ENCODE measurements around the gene RBM20. TPM values are rescaled to one million over a fixed set of nuclear protein-coding genes. Genes with fewer than 3 reads are reported as not detected.

The RBM20 gene
- total RNA-seq, 1 donor from 2014 or later, result 3.1 TPM

DNA sequence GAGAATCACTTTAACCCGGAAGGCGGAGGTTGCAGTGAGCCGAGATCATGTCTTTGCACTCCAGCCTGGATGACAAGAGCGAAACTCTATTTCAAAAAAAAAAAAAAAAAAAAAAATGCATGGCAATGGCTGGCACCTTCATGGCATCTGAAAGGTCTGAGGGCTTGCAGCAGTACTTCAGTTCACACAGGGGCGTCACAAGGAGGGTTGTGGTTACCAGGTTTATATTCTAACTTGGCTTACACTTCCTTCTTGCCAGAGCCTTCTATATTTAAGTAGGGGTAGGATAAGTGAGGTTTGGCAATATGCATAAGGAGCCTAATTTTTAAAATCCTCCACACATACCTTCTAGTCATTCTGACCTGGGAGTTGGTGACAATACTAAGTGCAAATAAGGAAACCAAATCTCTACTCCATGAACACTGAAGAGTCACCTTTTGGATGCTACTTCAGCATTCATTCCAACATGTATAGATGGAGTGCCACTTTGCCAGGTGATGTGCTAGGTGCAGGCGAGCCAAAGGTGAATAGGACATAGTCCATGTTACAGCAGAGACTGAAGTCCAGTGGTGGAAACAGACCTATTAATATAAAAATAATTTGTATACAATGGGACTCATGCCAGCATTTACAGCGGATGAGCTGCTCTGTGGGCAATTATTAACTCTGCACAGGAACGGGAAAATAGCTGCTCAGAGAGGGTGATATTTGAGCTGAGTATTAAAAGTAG, 169.8 kb downstream of the RBM20 start:
- ATAC-seq, result no peak

DNA sequence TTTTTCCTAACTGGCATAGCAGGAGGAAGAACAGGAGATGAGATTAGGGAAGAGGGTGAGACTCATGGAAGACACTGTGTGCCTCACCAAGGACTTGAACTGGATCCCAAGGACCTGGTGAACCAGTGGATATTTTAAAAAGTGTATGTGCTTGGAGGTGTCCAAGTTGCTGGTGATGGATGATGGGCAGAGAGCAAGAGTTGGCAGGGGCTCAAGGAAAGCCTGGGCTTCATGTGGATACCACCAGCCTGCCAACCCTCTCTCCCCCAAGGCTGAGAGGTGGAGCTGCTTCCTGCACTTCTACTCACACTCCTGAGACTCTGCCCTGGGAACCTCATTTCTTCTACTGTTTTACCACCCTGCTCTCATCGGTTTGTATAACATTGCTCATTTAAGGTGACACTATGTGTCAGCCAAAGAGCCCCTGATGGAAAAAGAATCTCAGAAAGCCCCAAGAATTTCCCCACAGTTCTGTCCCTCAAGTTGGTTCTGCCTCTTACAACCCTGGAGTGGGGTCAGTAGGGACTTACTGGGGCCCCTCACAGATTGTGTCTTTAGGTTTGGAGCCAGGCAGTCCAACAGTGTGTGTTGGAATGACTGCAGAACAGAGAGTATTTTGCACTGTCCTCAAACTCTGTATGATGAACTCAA, 171.3 kb downstream of the RBM20 start:
- ATAC-seq, result no peak

- peak; percentile 13 for ATAC-seq
These were observed 173.5 kb downstream of the RBM20 start for GRCh38 chr10:110817614-110818013.

GRCh38 chr10:110818311-110819256, 174.4 kb downstream of the RBM20 start:
- ATAC-seq, result peak; percentile 92

GRCh38 chr10:110820321-110820814, 176.2 kb downstream of the RBM20 start:
- ATAC-seq, result no peak

DNA sequence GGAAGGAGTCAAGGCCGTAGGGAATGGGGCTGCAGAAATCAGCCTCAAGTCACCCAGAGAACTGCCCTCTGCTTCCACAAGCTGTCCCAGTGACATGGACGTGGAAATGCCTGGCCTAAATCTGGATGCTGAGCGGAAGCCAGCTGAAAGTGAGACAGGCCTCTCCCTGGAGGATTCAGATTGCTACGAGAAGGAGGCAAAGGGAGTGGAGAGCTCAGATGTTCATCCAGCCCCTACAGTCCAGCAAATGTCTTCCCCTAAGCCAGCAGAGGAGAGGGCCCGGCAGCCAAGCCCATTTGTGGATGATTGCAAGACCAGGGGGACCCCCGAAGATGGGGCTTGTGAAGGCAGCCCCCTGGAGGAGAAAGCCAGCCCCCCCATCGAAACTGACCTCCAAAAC, 177.4 kb downstream of the RBM20 start:
- no peak for ATAC-seq

DNA sequence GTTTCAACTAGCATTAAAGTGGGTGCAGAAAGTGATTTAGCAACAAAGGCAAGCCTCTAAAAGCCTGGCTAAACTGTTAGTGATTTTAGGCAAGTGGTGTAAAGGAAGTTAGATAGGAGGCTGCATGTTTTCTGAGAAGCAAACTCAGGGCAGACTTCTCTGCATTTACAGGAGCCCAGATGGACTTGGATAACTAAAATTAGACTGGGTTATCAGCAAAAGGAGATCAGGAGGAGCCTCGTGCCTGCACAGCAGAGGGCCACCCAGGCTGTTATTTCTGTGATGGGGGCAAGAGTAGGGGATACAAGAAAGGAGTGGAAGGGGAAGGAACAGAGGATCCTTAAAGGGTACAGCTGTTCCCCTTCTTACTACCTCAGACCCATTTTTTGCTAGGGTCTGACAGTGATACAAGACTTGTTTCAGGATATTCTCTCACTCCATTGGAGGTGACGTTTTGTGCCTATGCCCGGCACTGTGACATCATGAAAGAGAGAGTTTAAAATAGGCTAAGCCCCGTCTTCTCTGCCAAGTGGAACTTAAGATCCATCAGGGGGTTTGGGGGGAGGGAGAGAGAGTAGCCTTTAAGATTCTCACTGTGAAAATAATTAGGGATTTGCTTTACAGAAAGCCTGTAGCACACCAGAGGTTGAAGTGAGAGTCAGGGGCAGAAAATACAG, 178.0 kb downstream of the RBM20 start:
- no peak for ATAC-seq

GRCh38 chr10:110822712-110823311, 178.7 kb downstream of the RBM20 start:
- ATAC-seq, result no peak

DNA sequence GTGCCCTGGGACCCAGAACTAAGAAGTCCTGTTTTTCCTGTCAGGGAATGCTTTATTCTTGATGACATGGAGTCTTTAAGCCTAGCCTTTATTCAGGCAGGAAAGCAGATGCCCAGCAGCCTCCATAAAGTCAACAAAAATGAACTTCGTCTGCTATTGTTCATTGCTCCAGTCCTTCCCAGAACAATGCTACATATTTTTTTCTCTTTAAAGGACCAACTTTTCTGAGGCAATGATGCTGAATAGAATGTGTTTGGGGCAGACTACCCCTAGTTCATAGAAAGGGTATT, 180.0 kb downstream of the RBM20 start:
- peak; percentile 46 for ATAC-seq

DNA sequence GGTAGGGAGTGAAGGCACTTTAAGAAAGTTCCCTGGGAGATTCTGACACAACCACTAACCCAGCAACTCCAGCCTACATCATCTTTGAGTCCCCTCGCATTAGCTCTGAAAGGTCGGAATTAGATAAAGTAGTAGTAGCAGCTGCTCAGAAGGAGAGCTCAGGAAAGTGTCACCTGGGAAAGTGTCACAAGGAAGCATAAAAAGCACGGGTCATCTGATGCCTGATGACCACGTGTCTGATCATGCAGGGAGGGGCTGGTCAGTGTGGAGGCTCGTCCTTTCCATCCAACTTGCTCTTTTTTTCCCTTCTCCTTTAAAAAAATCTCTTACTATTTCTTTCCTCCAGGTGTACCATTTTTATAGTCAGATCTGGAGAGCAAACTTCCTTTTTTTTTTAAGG, 180.5 kb downstream of the RBM20 start:
- no peak for ATAC-seq

DNA sequence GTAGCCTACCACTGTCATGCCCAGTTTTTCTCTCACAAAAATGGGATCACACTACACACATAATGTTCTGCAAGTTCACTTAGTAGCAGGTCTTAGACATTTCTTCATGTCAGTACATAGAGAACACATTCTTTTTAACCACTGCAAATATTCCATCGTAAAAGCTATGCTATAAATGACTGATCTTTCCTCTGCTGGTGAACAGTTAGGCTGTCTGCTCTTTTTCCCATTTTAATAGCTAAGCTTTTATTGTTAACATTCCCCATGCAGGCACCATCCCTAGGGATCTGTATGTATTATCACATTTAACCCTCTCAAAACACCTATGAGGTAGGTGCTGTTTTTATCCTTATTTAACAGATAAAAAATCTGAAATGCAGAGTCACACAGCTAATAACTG, 181.4 kb downstream of the RBM20 start:
- no peak for ATAC-seq

GRCh38 chr10:110827410-110827809, 183.3 kb downstream of the RBM20 start:
- peak; percentile 92 for ATAC-seq

DNA sequence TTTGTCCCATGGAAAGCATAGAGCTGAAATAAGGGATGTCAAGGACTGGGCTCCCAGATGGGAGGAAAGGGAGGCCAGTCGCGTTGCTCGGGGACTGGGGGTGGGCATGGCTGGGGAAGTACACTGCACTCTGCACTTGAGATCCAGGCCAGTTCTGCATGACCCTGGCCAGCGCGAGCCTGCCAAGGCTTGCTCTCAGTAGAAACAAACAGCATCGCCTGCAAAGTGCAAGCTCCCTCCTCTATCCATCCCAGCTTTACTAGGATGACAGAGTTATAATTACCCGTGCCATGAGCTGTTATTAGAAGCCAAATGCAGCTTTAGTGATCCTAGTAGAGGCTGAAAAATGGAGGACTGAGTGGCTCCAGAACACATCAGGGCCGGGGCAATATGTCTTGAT, 183.7 kb downstream of the RBM20 start:
- peak; percentile 17 for ATAC-seq

DNA sequence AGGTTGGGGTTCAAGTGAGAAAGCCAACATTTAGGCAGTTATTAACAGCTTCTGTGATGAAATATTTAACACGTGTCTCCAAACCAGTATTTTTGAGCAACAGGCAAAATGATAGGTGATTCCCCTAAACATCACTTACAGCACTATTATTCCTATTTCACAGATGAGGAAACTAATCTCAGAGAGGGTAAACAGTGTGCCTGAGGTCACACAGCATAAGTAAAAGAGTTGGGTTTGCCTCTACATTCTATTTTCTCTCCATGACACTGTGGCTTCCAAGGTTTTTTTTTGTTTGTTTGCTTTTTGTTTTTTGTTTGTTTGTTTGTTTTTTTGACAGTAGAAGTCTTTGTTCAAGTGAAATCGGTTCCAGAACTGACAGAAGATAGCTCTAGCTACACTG, 184.4 kb downstream of the RBM20 start:
- peak; percentile 36 for ATAC-seq

DNA sequence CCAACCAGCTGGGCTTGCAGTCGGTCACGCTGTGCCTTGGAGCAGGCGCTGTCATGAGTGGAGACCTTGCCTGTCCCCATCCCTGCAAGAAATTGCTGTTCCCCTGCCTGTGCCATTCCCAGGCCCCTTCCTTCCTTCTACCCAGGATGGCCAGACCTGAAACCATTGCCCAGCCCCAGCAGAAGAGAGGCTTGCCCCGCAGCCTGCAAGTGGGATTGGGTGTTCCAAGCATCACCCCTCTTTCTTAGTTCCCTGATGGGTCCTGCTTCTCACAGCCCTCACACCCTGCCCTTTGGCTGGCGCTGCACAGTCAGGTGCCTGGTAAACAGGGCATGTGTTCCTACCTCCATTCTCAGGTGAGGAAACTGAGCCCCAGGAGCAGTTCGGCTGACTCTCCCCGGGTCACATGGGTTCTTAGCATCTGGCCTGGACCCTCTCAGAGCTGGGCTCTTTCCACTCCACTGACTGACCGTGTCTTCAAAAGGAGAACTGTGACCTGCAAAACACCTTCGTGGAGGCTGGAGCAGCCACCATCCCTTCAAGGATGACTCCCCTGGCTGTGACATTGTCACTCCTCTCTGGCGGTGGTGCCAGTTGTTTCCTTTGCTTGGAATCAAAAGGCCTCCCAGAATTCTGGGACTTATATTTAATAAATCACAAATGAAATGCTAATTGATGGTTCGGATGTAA, 185.7 kb downstream of the RBM20 start:
- ATAC-seq, result no peak

DNA sequence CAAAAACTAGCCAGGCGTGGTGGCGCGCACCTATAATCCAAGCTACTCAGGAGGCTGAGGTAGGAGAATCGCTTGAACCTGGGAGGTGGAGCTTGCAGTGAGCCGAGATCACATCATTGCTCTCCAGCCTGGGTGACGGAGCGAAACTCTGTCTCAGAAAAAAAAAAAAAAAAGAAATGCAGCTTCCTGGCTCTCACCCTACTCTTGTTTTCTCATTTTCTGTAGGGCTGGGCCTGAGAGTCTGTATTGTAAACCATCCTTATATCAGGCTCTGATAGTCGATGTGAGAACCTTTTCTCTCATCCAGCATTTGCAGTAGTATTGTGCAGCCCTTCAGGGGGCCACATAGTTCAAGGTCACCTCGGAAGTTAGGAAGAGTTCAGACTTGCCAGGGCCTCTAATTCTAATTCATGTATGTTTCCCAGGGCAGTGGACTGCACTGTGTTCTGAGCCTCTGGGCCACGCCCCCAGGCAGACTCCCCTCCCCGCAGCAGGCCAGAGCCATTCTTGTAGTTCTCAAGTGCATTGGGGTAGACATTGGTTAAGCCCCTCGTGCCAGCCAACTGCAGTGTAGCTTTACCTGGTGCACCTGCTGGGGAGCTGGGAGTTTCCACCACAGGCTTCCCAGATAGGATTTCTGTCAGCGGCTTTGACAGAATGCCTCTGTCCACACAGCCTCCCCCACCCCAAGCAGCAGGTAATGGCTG, 189.3 kb downstream of the RBM20 start:
- peak; percentile 1 for ATAC-seq

- ATAC-seq, result peak; percentile 91
These were observed 189.9 kb downstream of the RBM20 start for GRCh38 chr10:110833941-110834628.

GRCh38 chr10:110834629-110835301, 190.6 kb downstream of the RBM20 start:
- peak; percentile 89 for ATAC-seq

DNA sequence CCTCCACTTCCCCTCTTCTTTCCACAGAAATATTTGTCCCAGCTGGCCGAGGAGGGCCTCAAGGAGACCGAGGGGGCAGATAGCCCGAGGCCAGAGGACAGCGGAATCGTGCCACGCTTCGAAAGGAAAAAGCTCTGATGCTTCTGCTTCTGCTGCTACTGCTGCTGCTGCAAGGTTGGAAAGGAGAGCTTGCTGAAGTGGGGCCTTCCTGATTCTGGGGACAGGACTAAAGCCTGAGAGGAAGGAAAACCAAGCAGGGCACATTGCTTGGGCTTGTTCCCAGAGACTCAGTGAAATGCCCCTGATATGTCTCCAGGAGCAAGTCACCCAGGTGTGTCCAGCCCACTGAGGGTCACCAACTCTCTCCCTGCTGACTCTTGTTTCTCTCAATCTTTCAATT, 191.7 kb downstream of the RBM20 start:
- no peak for ATAC-seq

DNA sequence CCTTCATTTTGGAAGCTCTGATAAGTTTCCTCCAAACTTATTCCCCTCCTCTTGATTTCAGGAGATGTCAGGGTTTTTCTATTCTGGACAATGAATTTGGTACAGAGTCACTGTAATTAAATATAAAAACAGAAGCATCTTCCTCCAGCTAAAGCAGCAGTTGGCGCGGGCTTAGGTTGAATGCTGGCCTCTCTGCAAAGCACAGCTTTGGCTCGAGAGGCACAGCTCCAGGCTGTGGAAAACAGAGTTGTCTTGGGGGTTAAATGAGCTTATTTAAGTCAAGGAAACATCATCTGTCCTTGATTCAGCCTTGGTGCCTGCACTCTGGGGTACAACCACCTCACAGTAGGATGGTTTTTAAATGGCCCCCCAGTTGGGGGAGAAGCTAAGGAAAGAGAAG, 192.6 kb downstream of the RBM20 start:
- no peak for ATAC-seq

Data from esophagus mucosa (tissue), 1 donor.